GM12892 (cell line): ENCODE results near the gene PID1.

ENCODE experiments used
- POLR2A ChIP-seq: IDR thresholded peaks from 2 replicates; pipeline ENCODE4 v1.6.1; 2011; ENCODE audit warnings: low read depth, low read length, control low read depth
- POLR2AphosphoS5 ChIP-seq: IDR thresholded peaks from 2 replicates; pipeline ENCODE4 v1.6.1; 2011; ENCODE audit warnings: low read depth, low read length, control low read depth
- TAF1 ChIP-seq: IDR thresholded peaks from 2 replicates; pipeline ENCODE4 v1.6.1; 2011; ENCODE audit warnings: low read depth, mild to moderate bottlenecking, control low read depth, low read length, borderline replicate concordance

DNA sequence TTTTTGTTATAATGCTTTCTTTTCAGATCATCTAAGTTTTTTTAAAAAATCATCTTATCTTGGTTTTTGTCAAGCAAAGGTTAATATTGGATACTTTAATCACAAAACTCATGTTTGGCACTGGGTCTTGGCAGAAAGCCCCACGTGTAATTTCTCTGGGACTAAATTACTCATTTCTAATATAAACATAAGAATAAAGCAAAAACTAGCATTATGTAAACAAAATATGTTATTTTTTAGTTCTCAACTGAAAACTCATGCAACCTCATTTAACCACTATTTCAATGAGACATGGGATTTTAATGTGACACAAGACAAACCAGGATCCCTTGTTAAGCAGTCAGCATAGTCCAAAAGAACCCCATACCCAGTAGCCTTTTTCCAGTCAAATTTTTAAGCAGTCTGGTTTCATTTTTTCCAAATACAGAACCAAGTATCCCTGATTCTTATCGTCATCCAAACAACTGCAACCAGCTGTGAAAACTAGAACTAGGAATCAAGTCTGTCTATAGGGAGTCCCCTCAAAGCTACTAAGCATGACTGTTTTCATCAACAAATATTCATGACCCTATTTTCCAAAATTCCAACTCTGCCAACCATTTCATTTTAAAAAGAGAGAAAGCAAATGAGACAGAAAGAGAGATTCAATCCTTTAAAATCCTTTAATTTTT lies 27.1 kb downstream of the PID1 start:
- TF ChIP-seq POLR2AphosphoS5 (no peak), TAF1 (no peak), POLR2A (no peak)
